GM18861 (cell line): ENCODE measurements around the gene EPS8.
A peak's percentile ranks its signal among the peaks of the same experiment; 100 is the strongest.
"Not testable (repeated sequence)": the region's sequence is repeated elsewhere in the genome, so short reads cannot be mapped to it uniquely, and the experiment has no call there.

Experiments
- ATAC-seq: cut with Tn5 transposase; IDR thresholded peaks from one replicate; pipeline ENCODE4 v1.9.1; 2021; ENCODE audit not compliant: unreplicated experiment

Gene EPS8

GRCh38 chr12:15650399-15651128 is 138.6 kb downstream of the EPS8 start:
- no peak for ATAC-seq

GRCh38 chr12:15649347-15649746 is 139.8 kb downstream of the EPS8 start:
- ATAC-seq: no peak

GRCh38 chr12:15648558-15648957 is 140.6 kb downstream of the EPS8 start:
- no peak for ATAC-seq

GRCh38 chr12:15646581-15646980 is 142.6 kb downstream of the EPS8 start:
- no peak for ATAC-seq

- ATAC-seq: no peak
These were observed 144.5 kb downstream of the EPS8 start for GRCh38 chr12:15644700-15645099.

- ATAC-seq: no peak
These were observed 151.0 kb downstream of the EPS8 start for GRCh38 chr12:15638231-15638630.

- ATAC-seq: no peak
These were observed 152.9 kb downstream of the EPS8 start for GRCh38 chr12:15636060-15636890.

GRCh38 chr12:15634010-15634683 is 155.0 kb downstream of the EPS8 start:
- no peak for ATAC-seq

GRCh38 chr12:15633201-15633600 is 156.0 kb downstream of the EPS8 start:
- ATAC-seq: no peak

GRCh38 chr12:15632708-15633107 is 156.5 kb downstream of the EPS8 start:
- no peak for ATAC-seq

GRCh38 chr12:15631007-15631715 is 158.0 kb downstream of the EPS8 start:
- no peak for ATAC-seq

GRCh38 chr12:15629761-15630160 is 159.4 kb downstream of the EPS8 start:
- ATAC-seq: no peak

GRCh38 chr12:15629108-15629507 is 160.1 kb downstream of the EPS8 start:
- peak; percentile 75 for ATAC-seq

- ATAC-seq: no peak
These were observed 160.9 kb downstream of the EPS8 start for GRCh38 chr12:15627995-15628945.

- no peak for ATAC-seq
These were observed 164.1 kb downstream of the EPS8 start for GRCh38 chr12:15625075-15625474.

- ATAC-seq: no peak
These were observed 168.2 kb downstream of the EPS8 start for GRCh38 chr12:15620741-15621539.

- not testable (repeated sequence) for ATAC-seq
These were observed 172.7 kb downstream of the EPS8 start for GRCh38 chr12:15616495-15616894.

GRCh38 chr12:15613981-15614380 is 175.2 kb downstream of the EPS8 start:
- no peak for ATAC-seq

GRCh38 chr12:15608941-15609340 is 180.2 kb downstream of the EPS8 start:
- ATAC-seq: no peak
